Dermis microvascular lymphatic vessel endothelial cell (primary cell): ENCODE results near the gene PPP1R14D. TPM values are rescaled to one million over a fixed set of nuclear protein-coding genes. Genes with fewer than 3 reads are reported as not detected.

ENCODE experiments used
- DNase-seq, 2 donors: peaks; one replicate each; pipeline versions ENCODE4 v3.0.0 to v3.0.0-alpha.2; 2010; ENCODE audit warnings: low read depth in 2 of 2
- total RNA-seq: library from RNA; depleted of rRNA; stranded (reverse); fragments of >200 nt; gene quantifications from 2 replicates; pipeline ENCODE4 v1.2.1, GENCODE V29; 2014

The PPP1R14D gene
- total RNA-seq, 1 donor from 2014 or later: not detected

DNA sequence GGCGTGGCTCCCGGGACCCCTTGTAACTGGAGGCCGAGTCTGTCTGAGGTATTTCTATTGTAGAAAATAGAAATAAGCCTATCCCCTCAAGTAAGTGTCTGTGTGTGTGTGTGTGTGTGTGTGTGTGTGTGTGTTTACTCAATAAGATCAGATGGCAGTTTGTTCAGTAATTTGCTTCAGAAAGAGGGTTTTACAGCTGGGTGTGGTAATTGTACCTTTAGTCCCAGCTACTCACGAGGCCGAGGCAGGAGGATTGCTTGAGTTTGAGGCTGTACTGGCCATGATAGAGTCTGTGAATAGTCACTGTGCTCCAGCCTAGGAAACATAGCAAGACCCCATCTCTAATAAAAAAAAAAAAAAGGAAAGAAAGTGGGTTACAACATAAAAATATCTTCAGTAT is 24.0 kb upstream of the PPP1R14D start:
- no peak for DNase-seq

DNA sequence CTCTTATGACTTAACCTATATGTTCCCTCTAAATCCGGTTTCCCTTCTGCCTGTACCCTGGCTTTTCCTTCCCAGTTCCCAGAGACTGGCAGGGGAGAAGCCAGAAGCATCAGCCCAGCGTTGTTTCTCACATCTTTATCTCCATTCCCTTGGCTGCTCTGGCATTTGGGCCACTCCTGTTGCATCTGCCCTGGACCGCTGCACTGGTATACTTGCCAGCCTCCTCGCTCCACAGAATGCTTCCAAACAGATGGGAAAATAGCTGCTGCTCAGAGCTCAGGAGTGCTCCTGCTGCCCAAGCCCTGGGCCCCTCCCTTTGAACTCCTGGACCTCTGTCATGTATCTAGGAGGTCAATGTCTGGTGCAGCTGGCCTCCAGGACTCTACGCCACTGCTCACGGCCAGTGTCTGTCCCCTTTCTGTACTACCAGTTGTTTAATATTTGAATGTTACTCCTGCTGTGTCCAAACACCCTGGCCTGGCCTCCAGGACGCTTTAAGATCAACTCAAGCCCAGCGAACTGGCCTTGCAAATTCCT is 22.1 kb upstream of the PPP1R14D start:
- no peak for DNase-seq

DNA sequence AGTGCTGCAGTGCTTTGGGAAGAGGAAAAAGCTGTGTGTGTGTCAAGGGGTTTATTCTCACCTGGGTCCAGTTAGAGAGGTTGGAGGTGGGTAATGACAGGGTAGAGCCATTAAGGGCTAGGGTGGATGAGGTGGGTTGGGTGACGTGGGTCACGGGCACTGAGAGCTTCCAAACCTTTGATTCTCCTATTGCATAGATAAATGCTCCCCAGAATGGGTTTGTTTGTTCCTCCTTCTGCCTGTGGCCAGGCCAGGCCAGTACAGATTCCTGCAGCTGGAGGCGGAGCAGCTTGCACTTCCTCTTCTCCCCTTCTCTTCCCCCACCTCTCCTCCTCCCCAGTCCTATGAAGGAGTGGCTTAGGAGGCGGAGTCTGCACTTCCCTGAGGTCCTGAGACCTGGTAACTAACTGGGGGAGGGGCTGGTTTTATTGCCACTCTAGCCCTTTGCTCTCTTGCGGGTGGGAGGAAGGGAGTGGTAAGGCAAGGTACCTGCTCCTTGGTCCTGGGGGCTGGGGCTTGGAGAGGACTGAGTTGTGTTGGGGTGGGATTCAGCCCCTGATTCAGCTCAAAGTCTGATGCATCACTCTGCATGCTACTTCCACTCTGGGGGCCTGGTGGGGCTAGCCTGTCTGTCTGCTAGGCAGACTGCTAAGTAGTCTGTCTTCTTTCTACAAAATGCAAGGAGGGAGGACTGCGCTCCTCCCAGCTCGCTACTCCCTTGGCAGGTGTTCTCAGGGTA is 18.9 kb upstream of the PPP1R14D start:
- no peak for DNase-seq

DNA sequence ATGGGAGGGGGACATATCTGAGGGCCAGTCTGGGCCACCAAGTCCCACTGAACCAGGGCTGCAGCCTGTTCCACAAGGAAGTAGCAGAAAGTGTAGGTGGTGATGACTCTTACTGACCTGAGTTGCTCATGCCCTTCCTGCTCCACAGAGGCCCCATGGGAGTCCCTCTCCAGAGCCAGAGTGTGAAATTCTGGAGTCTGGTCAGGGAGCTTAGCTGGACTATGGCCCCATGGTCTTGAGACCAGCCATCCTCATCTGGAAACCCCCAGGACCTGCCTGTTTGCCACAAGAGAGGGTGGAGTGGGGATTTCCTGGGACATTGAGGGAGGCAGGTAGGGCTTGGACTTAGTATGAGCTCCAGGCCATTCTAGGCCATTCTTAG is 18.3 kb upstream of the PPP1R14D start:
- DNase-seq: no peak

DNA sequence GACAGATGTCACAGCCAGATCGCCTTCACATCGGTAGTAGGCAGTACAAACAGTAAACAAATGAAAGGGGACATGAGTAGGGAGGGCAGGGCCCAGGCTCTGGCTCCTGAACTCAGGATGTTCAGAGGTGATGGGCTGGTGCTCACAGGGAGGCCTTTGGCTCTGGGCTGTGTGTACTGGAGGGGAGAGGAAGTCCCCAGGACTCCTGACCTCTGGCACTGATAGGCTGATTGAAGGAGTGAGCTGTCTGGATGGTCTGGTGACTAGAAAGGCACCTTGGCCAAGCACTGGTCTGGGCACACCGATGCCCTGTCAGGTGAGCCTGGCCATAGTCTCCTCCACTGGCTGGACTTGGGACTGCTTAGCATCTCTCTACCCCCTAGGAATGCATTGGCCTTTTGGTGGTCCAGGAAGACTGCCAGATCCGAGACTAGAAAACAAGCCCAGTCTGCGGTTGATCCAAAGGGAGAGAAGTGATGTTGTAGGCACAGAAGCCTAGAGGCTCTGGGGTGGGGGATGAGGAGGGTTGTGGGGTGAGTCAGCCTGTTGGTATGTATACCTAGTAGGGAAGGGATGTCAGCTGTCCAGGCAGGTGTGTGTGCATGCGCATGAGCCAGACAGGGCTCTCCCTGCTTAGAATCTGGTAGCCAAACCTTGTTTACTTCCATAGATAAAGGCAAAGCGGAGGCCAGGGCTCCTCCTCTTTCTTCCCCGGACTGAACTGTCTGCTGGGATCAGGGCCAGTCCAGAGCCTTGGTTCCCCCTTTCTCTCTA is 17.2 kb upstream of the PPP1R14D start:
- DNase-seq: no peak

- no peak for DNase-seq
Measured at GRCh38 chr15:40845036-40845435, 16.5 kb upstream of the PPP1R14D start.

GRCh38 chr15:40844696-40845030 is 16.2 kb upstream of the PPP1R14D start:
- peak in 1 of 2 donors; percentile 28 for DNase-seq

- no peak for DNase-seq
Measured at GRCh38 chr15:40843885-40844695, 15.6 kb upstream of the PPP1R14D start, which contains the start of gene SPINT1. TSS of gene SPINT1 (plus strand) at chr15:40844048. CDS start at chr15:40844555, 507 bp downstream.

- no peak for DNase-seq
Measured at GRCh38 chr15:40843261-40843884, 14.9 kb upstream of the PPP1R14D start.

DNA sequence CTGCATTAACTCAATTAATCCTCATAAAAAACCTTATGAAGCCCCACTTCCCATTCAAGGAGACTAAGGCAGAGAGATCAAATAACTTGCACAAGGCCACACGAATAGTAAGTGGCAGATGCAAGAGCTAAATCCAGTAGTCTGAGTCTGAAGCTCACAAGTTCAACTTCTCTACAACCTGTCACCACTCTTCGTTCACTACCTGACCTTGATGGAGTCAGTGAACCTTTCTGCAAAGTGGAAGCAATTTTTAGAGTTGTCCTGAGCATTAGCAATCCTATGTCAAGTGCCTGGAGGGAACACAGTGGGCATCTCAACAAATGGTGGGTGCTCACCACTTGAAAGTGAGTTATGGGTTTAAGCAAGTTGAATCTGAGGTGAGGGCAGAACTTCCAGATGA is 13.2 kb upstream of the PPP1R14D start:
- no peak for DNase-seq

DNA sequence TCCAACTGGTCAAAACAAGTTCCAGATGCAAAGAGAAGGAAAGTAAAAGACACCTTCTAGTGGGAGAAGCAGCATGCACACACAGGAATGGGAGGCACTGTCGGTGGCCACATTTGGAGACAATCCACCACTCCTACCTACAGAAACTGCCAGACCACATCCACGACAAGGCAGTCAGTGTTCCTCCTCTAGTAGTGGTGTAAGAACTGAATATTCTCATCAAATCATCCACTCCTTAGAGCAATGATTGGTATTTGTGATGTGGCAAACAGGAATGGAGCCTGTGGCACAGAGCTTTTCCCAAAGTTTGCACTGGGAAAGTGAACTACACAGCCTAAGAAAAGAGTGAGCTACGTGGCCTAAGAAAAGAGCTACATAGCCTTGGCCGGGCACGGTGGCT is 10.2 kb upstream of the PPP1R14D start:
- DNase-seq: no peak

DNA sequence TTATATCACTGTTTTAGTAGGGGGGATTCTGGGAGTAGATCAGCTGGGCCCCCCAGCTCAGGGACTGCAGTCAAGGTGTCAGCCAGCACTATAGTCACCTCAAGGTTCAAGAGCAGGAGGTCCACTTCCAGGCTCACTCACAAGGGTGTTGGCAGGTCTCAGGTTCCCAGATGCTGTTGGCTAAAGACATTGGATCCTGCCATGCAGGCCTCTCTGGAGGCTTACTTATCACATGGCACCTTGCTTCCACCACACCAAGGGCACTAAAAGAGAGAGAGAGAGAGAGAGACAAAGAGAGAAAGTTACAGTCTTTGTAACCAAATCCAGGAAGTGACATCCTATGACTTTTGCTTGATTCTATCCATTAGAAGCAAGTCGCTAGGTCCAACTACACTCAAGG is 7.5 kb upstream of the PPP1R14D start:
- no peak for DNase-seq

DNA sequence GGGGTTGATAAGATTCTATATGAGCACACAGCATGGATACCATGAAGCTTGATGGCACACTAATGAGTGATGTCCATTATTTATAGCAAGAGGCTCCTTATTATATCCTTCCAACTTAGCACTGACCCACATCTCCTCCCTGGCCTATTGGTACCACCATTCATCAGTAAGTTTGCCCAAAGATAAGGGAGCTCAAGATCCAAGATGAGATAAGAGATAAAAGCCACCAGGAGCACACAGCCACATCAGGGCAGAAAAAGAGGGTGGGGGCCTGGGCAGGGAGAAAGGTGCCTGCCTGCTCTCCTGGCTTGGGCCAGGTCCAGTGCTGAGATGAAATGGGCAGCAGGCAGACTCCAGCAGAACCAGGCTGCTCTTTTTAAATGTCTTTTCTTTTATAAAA is 4.4 kb upstream of the PPP1R14D start:
- DNase-seq: no peak

DNA sequence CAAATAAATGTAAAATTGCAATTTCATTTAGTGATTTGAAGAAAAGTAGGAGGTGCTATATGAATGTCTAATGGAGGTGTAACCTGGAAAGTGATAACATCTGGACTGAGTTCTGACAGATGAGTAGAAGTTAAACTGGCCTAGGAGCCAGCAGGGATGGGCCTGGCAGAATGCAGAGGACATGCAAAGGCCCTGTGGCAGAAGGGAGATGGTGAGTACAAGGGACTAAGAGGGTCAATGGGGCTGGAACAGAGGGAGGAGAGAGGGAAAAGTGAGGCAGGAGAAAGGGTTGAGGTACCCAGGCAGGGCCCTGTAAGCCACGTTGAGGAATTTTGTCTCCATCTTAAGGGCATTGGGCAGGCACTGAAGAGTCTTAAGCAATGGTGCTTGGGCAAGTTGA is 3.4 kb upstream of the PPP1R14D start:
- DNase-seq: no peak

DNA sequence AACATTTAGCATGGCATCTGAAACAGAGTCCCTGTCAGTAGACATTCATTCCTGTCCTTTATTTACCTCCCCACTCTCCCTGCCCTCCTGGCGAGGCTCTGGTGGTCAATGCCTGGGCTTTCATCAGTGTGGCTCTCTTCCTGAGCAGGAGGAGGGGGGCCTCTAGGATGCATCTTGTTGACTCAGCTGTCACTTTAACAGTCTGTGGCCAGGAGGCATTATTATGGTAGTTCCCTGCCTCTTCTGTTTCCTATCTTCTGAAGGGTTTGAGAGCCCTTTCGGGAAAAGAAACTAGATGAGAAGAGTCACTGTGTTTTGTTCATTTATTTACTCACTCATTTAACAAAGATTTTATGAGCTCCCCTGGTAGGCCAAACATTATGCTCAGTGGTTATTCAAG is 2.4 kb upstream of the PPP1R14D start:
- peak in 1 of 2 donors; percentile 46 for DNase-seq

DNA sequence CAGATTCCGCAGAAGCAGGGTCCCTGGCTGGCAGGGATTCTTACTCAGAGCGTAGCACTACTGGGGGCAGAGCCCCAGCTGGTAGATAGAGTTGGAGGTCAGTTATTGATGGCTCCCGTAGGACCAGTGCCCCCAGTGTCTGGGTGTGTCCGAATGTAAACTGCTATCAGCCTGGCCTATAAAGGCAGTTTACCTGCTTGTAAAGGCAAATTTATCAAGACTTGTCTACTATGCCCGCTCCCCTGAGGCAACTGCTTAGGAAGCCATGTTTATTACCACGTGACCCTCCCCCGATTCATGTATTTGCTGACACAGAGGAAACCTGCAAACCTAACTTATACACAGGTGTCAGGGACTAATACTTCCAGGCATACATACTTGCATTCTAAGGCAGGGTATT is 607 bp upstream of the PPP1R14D start:
- no peak for DNase-seq

- no peak for DNase-seq
Measured at GRCh38 chr15:40826423-40827075, 2.0 kb downstream of the PPP1R14D start.

DNA sequence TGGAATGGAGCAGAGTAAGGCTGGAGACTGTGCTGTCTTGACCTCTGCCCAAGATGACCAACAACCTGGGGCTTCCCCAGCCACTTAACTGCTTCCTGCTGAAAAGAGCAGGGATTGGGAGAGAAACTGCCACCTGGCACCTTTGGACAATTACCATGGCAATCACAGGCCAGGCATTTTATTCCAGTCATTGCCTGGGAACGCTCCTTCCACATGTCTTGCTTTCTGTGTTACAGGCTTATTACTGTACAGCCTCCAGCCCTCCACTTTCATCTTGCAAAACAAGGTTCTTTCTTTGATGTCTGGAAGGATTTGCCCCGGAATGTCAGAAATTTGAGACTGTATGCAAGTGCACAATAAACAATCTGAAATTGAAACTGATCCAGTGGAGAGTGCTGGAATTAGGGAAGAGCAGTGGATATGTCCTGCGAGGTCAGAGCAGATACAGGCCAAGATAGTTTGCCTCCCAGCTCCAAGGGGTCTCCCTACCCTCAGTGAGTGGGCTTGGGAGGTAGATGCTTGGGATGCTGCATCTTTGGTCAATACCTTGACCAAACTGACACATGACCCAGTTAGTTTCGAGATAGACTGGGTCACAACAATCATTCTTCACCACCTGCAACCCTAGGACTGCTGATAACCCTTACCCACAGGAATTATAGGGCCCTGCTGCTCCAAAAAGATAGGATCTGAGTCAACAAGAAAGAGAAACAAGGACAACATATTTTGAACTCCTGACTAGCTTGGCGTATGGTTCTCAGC is 2.7 kb downstream of the PPP1R14D start:
- no peak for DNase-seq

GRCh38 chr15:40823572-40824343 is 4.8 kb downstream of the PPP1R14D start:
- DNase-seq: no peak
